ENCODE measurements around the gene FCMR. TPM values are rescaled to one million over a fixed set of nuclear protein-coding genes. Genes with fewer than 3 reads are reported as not detected.

FCMR gene
- total RNA-seq, 1 donor from 2014 or later: not detected

DNA sequence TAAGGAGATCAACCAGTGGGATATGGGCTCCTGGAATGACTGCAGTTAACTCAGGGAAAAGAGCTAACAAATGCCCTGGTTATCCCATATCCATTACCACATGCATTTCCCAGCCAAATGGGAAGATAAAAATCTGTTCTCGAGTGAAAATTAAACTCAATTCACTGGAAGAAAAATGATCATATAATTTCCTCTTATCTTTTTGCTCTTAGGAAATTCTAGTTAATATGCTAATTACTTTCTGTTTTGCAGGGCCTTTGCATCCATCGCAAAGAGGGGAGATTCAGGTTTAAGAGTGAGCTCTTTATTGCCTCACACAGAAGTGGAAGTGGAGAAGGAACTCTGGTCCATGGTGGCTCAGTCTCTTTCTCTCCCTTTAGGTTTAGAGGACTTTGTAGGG is 28.4 kb downstream of the FCMR start:
- no peak overlapping the region for H3K4me3 ChIP-seq (ENCODE audit: low read depth, low read length)
- no peaks in the 10 kb centered on the region for H3K27me3 ChIP-seq (ENCODE audit: control insufficient read depth, insufficient read depth, low read length)
- no peaks in the 10 kb centered on the region for H3K36me3 ChIP-seq (ENCODE audit: control insufficient read depth, insufficient read depth, low read length)
- DNase-seq (ENCODE audit: low read depth) (no peak), FAIRE-seq (no peak)
- no peak for TF ChIP-seq CTCF (IDR thresholded peaks at IDR 0.05; ENCODE audit: insufficient read depth, low read length, severe bottlenecking)

DNA sequence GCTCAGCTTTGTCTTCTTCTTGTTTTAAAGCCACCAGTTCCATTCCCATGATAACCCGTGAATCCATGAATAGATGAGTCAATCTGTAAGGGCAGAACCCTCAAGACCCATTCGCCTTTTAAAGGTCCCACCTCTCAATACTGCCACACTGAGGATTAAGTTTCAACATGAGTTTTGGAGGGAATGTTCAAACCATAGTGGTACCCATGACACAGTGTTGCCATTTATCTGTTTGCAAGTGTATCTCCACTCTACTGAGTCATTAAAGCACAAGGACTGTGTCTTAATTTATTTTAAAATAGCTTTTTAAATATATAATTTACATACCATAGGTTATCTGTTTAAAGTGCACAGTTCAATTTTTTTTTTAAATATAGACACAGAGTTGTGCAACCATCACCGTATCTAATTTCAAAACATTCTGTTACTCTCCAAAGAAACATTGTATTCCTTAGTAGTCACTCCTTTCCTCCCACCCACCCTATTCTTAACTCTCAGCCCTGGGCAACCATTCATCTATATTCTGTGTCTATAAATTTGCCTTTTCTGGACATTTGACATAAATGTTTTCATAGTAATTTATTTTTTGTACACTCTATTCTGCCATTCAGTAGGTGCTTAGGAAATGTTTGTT is 29.3 kb downstream of the FCMR start:
- H3K27me3 ChIP-seq (ENCODE audit: control insufficient read depth, insufficient read depth, low read length): no peaks in the 10 kb centered on the region
- H3K4me3 ChIP-seq (ENCODE audit: low read depth, low read length): no peak overlapping the region
- H3K36me3 ChIP-seq (ENCODE audit: control insufficient read depth, insufficient read depth, low read length): no peaks in the 10 kb centered on the region
- peak; percentile 87 for DNase-seq (ENCODE audit: low read depth)
- no peak for TF ChIP-seq CTCF (IDR thresholded peaks at IDR 0.05; ENCODE audit: insufficient read depth, low read length, severe bottlenecking)
- FAIRE-seq: no peak

GRCh38 chr1:206891412-206891811 is 30.3 kb downstream of the FCMR start:
- Histone ChIP-seq H3K36me3 (ENCODE audit: control insufficient read depth, insufficient read depth, low read length) (no peaks in the 10 kb centered on the region), H3K4me3 (ENCODE audit: low read depth, low read length) (no peak overlapping the region), H3K27me3 (ENCODE audit: control insufficient read depth, insufficient read depth, low read length) (no peaks in the 10 kb centered on the region)
- DNase-seq (ENCODE audit: low read depth): peak; percentile 73
- TF ChIP-seq CTCF (IDR thresholded peaks at IDR 0.05; ENCODE audit: insufficient read depth, low read length, severe bottlenecking): no peak
- FAIRE-seq: no peak

GRCh38 chr1:206890125-206891060 is 31.3 kb downstream of the FCMR start:
- Histone ChIP-seq H3K36me3 (ENCODE audit: control insufficient read depth, insufficient read depth, low read length) (no peaks in the 10 kb centered on the region), H3K4me3 (ENCODE audit: low read depth, low read length) (no peak overlapping the region), H3K27me3 (ENCODE audit: control insufficient read depth, insufficient read depth, low read length) (no peaks in the 10 kb centered on the region)
- no peak for FAIRE-seq
- DNase-seq (ENCODE audit: low read depth): peak; percentile 97
- TF ChIP-seq CTCF (IDR thresholded peaks at IDR 0.05; ENCODE audit: insufficient read depth, low read length, severe bottlenecking): no peak

DNA sequence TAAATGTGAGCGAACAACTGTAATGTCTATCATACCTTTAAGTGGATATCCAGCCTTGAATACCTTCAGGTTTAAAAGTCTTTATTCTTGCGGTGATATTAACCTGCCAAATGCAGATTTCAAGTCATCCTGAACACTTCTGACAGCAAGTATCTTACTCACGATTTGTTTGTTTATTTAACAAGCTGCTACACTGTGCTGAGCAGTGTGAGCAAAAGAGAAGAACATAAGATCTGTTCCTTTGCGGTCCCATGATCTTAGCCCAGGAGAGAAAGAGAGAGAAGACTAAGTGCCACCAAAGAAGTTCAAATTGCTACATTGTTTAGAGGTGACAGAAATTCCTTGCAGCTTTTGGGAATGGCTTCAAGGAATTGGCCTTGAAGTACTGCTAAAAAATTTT is 34.0 kb downstream of the FCMR start:
- Histone ChIP-seq H3K36me3 (ENCODE audit: control insufficient read depth, insufficient read depth, low read length) (no peaks in the 10 kb centered on the region), H3K4me3 (ENCODE audit: low read depth, low read length) (no peak overlapping the region), H3K27me3 (ENCODE audit: control insufficient read depth, insufficient read depth, low read length) (no peaks in the 10 kb centered on the region)
- DNase-seq (ENCODE audit: low read depth) (peak; percentile 80), FAIRE-seq (no peak)
- TF ChIP-seq CTCF (IDR thresholded peaks at IDR 0.05; ENCODE audit: insufficient read depth, low read length, severe bottlenecking): no peak
